Epithelial cell of proximal tubule (primary cell): ENCODE measurements around the gene CORO7. TPM values are rescaled to one million over a fixed set of nuclear protein-coding genes. Genes with fewer than 3 reads are reported as not detected.

Experiments
- DNase-seq: peaks from one replicate; pipeline ENCODE4 v3.0.0-alpha.2; 2011; ENCODE audit warnings: low read depth
- H3K4me3 ChIP-seq: 2 replicates; pipeline ENCODE4 v1.5.1; 2011; ENCODE audit warnings: low read depth, mild to moderate bottlenecking, low read length
- CTCF ChIP-seq: conservative IDR thresholded peaks from 2 replicates; pipeline ENCODE4 v1.5.1; 2012; ENCODE audit warnings: low read depth, mild to moderate bottlenecking, low read length
- total RNA-seq: library from RNA; depleted of rRNA; stranded (reverse); fragments of >200 nt; gene quantifications from 2 replicates; pipeline ENCODE4 v1.2.3, GENCODE V29; 2015

CORO7 gene
- total RNA-seq, 1 donor from 2014 or later, result 101 TPM

DNA sequence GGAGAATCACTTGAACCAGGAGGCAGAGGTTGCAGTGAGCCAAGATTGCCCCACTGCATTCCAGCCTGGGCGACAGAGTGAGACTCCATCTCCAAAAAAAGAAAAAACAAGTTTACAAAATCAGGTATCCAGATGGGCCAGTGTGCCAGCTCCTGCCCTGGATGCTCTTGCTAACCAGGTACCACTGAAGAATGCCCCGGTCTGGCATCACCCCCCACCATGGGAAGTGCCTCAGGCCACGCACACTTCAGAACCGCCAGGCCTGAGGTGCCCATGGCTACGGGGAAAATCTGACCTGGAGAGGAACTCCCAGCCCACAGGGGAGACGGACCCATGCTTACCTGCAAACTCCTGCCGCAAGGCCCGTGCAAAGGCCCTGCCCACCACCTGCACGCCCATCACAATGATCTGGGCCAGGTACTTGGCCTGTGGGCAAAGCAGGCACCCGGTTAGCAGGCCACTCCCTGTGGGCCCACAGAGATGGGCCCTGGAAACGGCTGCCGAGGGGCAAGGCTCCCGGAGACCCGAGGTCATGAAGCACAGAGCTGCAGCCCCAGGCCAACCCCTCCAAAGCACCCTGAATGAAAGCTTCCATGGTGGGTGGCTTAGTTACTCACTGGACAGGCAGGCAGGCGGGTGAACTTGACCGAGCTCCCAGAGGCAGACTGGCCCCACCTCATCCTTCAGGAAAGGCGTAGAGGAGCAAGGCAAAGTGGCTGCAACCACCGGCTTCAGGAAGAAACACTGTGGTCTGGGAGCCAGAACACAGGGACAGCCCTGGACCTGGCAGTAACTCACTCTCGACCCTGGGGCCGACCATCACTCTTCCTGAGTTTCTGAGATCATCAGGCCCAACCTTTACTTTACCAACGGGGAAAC, 73.3 kb downstream of the CORO7 start:
- no peak for TF ChIP-seq CTCF
- H3K4me3 ChIP-seq, result no peak overlapping the region
- DNase-seq, result no peak

DNA sequence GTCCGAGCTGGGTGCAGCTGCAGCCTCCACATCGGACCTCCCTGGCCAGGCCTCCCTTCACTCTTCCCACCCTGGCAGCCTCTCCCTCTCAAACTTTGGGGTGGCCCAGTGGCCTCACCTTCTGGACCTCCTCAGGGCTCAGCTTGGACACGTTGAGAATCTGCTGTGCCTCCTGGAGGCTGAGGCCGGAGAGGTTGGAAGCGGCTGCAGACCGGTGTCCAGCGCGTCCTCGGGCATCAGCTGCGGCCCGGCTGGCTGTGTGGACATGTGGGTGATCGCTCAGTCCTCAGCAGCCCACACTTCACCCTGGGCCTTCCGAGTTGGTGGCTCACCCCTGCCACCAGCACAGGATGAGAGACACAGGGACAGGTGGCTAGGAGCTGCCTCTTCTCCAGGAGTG, 75.1 kb downstream of the CORO7 start:
- H3K4me3 ChIP-seq, result no peak overlapping the region
- no peak for DNase-seq
- no peak for TF ChIP-seq CTCF

- no peak overlapping the region for H3K4me3 ChIP-seq
- DNase-seq, result no peak
- TF ChIP-seq CTCF, result no peak
Measured at GRCh38 chr16:4340443-4340842, 76.0 kb downstream of the CORO7 start.

GRCh38 chr16:4339909-4340308, 76.5 kb downstream of the CORO7 start:
- no peak for DNase-seq
- TF ChIP-seq CTCF, result no peak
- no peak overlapping the region for H3K4me3 ChIP-seq

DNA sequence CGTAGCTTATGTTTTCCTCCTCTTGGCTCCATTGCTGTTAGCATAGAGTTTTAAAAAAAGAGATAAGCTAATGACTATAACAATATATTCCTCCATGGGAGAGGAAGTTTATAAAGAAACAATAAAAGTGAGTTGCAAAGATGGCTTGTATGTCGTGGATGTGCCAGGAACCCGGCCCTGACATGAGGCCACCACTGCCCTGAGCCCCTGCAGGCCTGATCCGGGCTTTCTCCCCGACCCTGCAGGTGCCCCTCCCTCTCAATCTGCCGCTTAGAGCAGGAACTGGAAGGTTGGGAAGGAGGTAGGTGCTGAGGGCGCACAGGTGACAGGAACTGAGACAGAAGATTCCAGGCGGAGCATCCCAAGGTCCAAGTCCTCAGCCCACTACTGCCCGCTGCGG, 76.9 kb downstream of the CORO7 start:
- no peak overlapping the region for H3K4me3 ChIP-seq
- DNase-seq, result no peak
- TF ChIP-seq CTCF, result no peak

DNA sequence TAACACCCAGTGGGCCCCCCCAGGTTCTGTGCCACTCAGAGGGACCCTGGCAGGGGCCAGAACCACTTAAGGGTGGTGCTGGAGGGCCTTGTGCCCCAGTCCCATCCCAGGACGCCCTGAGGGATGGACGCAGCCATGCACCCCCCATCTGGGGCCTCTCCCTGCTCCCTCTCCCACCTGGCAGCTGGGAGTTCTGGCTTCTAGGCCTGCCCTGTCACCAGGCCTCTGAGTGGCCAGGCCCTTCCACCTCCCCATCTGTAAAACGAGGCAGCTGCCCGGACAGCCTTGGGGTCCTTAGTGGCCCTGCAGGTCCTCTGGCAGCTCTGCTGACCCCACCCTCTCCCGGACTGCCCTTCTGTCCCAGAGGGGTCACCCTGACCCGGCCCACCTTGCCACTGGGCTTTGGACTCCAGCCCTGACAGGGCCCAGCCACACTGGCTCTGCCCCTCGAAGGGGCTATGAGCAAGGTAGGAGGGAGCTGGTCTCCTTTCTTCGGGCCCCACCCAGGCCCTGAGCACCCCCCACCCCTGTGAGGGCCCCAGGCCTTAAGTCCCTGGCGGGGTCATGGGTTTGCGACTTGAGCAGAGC, 77.6 kb downstream of the CORO7 start:
- no peak overlapping the region for H3K4me3 ChIP-seq
- no peak for TF ChIP-seq CTCF
- DNase-seq, result no peak
